PC-9 (cell line): ENCODE data around the gene SPATA2. TPM values are rescaled to one million over a fixed set of nuclear protein-coding genes. Genes with fewer than 3 reads are reported as not detected.
"Not testable (repeated sequence)": the region's sequence is repeated elsewhere in the genome, so short reads cannot be mapped to it uniquely, and the experiment has no call there.

ENCODE experiments used
- Bru-seq: library from RNA; stranded (reverse); fragments of 400-500 nt; gene quantifications from one replicate; lab custom pipeline; 2021; lab: Mats Ljungman, UMichigan
- BruChase-seq, 2 experiments: library from RNA; stranded (reverse); fragments of 400-500 nt; gene quantifications; one replicate each; lab custom pipeline; 2021; lab: Mats Ljungman, UMichigan
- BruUV-seq: library from RNA; stranded (reverse); fragments of 400-500 nt; replicated peaks from 2 replicates; lab custom pipeline; 2021; lab: Mats Ljungman, UMichigan
- CTCF ChIA-PET: fragments of 300-600 bp; sonication (Branson Sonifier 250); formaldehyde crosslinking; loops from one replicate; lab custom pipeline; 2022; ENCODE audit warnings: antibody characterized with exemption; lab: Charles Lee
- POLR2A ChIA-PET: fragments of 300-600 bp; sonication (Branson Sonifier 250); formaldehyde crosslinking; loops from one replicate; lab custom pipeline; 2022; ENCODE audit warnings: antibody characterized with exemption; ENCODE audit not compliant: unreplicated experiment; lab: Charles Lee
- DNase-seq, 2 experiments: peaks; one replicate each; pipeline versions ENCODE4 v3.0.0 to v3.0.0-alpha.2; 2015 to 2022; ENCODE audit warnings: mixed read lengths in 1 of 2
- H2AFZ ChIP-seq: fragments of 200-600 bp; sonication (generic); 2 replicates; pipeline ENCODE4 v1.8.1; 2017; ENCODE audit warnings: antibody characterized with exemption
- H3F3A ChIP-seq: fragments of 200-600 bp; sonication (generic); 2 replicates; pipeline ENCODE4 v1.8.1; 2017; ENCODE audit warnings: antibody characterized with exemption, mild to moderate bottlenecking, low read depth; ENCODE audit not compliant: insufficient read depth
- H3K27ac ChIP-seq: fragments of 200-600 bp; sonication (generic); 2 replicates; pipeline ENCODE4 v1.6.1; 2016; ENCODE audit warnings: mixed run types
- H3K27me3 ChIP-seq: fragments of 200-600 bp; sonication (generic); 2 replicates; pipeline ENCODE4 v1.6.1; 2016; ENCODE audit warnings: low read depth, mixed run types; ENCODE audit not compliant: insufficient read depth
- H3K36me3 ChIP-seq: fragments of 200-600 bp; sonication (generic); 2 replicates; pipeline ENCODE4 v1.6.1; 2016; ENCODE audit warnings: low read depth, mixed run types
- H3K4me1 ChIP-seq: fragments of 200-600 bp; sonication (generic); replicated peaks from 2 replicates; pipeline ENCODE4 v1.6.1; 2016; ENCODE audit warnings: mixed run types; ENCODE audit not compliant: insufficient read depth
- H3K4me2 ChIP-seq: fragments of 200-600 bp; sonication (generic); 2 replicates; pipeline ENCODE4 v1.6.1; 2017; ENCODE audit warnings: mixed run types
- H3K4me3 ChIP-seq: fragments of 200-600 bp; sonication (generic); 2 replicates; pipeline ENCODE4 v1.6.1; 2016; ENCODE audit warnings: mixed run types
- H3K79me2 ChIP-seq: fragments of 200-600 bp; sonication (generic); 2 replicates; pipeline ENCODE4 v1.6.1; 2017; ENCODE audit warnings: low read depth, mixed run types
- H3K9me2 ChIP-seq: fragments of 200-600 bp; sonication (generic); 2 replicates; pipeline ENCODE4 v1.8.1; 2017; ENCODE audit warnings: mild to moderate bottlenecking; ENCODE audit not compliant: insufficient read depth
- H3K9me3 ChIP-seq: fragments of 200-600 bp; sonication (generic); 2 replicates; pipeline ENCODE4 v1.8.1; 2016; ENCODE audit warnings: low read depth; ENCODE audit not compliant: insufficient read depth
- H4K20me1 ChIP-seq: fragments of 200-600 bp; sonication (generic); 2 replicates; pipeline ENCODE4 v1.8.1; 2017; ENCODE audit not compliant: insufficient read depth
- CTCF ChIP-seq: fragments of 200-600 bp; sonication (generic); conservative IDR thresholded peaks from 2 replicates; pipeline ENCODE4 v1.6.1; 2017; ENCODE audit warnings: mixed run types, antibody characterized with exemption, mild to moderate bottlenecking, moderate library complexity
- EZH2 ChIP-seq: fragments of 200-600 bp; sonication (generic); IDR thresholded peaks from 2 replicates; pipeline ENCODE4 v1.8.0; 2017; ENCODE audit warnings: antibody characterized with exemption, low read depth
- intact Hi-C: fragments of 100-400 bp; cut with micrococcal nuclease; formaldehyde crosslinking; loops from one replicate; pipeline ENCODE4 v1.10.0; 2022; ENCODE audit not compliant: unreplicated experiment
- long read RNA-seq: library from polyadenylated mRNA; stranded (forward); transcript quantifications from one replicate; pipeline ENCODE4 v2.0.0, GENCODE V29; 2022
- total RNA-seq: library from RNA; stranded (reverse); gene quantifications from 2 replicates; pipeline ENCODE4 v1.2.3, GENCODE V29; 2021

Gene SPATA2
- total RNA-seq (7.3 and 10.9 TPM in 2 replicates), Bru-seq, nascent RNA (percentile 83 among the genes with signal in this experiment), BruChase-seq, experiment 1, labeled RNA remaining after a 2-hour chase (percentile 82 among the genes with signal in this experiment), BruChase-seq, experiment 2, labeled RNA remaining after a 6-hour chase (percentile 65 among the genes with signal in this experiment)
- long read RNA-seq, full-length matches to known transcripts = 8 of 14 reads
- long read RNA-seq, partial matches to known transcripts = 0 of 14 reads
- long read RNA-seq, other reads (novel, unspliced or antisense) = 6 of 14 reads

GRCh38 chr20:49915380-49916145, at the start of gene SPATA2:
Gene SPATA2, minus strand, starts transcription at chr20:49915529. Its CDS starts 7,039 bp downstream, at chr20:49908490.
- POLR2A ChIA-PET = interaction anchor here (0.5 to 0.8 kb wide), 4 partner anchors 198 to 634 kb away, joined by 3 to 21 read pairs (median 4); no protein-coding TSS in a partner anchor
- Histone ChIP-seq H2AFZ (peak within 1 kb of the TSS; percentile 95), H3F3A (peaks cover 31% of the 10 kb centered on the region), H3K4me1 (peaks cover 32% of the 10 kb centered on the region), H4K20me1 (peaks cover 32% of the 10 kb centered on the region), H3K9me3 (no peaks in the 10 kb centered on the region), H3K79me2 (peaks cover 48% of the 10 kb centered on the region), H3K4me2 (peak within 1 kb of the TSS; percentile 86), H3K27me3 (no peaks in the 10 kb centered on the region), H3K4me3 (peak within 1 kb of the TSS; percentile 90), H3K36me3 (no peaks in the 10 kb centered on the region), H3K27ac (peak within 1 kb of the TSS; percentile 96), H3K9me2 (no peaks in the 10 kb centered on the region)
- DNase-seq = peak; percentile 90 to 93
- TF ChIP-seq CTCF (no peak; the same call in 1 of the 2 replicates), EZH2 (no peak)
- no TSS peak for BruUV-seq
- CTCF ChIA-PET = interaction anchor here (0.5 to 0.8 kb wide), 3 partner anchors 9 to 814 kb away, joined by 3 to 4 read pairs (median 3); no protein-coding TSS in a partner anchor
- intact Hi-C loops = loop anchor here (1.0 to 5.0 kb wide), 2 partner anchors 13 to 252 kb away; no protein-coding TSS in a partner anchor

- Histone ChIP-seq H3K4me3 (no peak overlapping the region), H3K4me2 (no peak overlapping the region), H3F3A (peaks cover 41% of the 10 kb centered on the region; the same call in 1 of the 2 replicates), H3K36me3 (no peaks in the 10 kb centered on the region), H3K27me3 (no peaks in the 10 kb centered on the region), H3K79me2 (no peaks in the 10 kb centered on the region), H3K9me3 (no peaks in the 10 kb centered on the region), H3K9me2 (no peaks in the 10 kb centered on the region), H4K20me1 (no peaks in the 10 kb centered on the region), H3K4me1 (no peaks in the 10 kb centered on the region), H2AFZ (no peak overlapping the region), H3K27ac (no peak overlapping the region)
- BruUV-seq = no TSS peak
- intact Hi-C loops = no loop called here
- no peak for DNase-seq
- ChIA-PET POLR2A (no interaction called here), CTCF (no interaction called here)
- TF ChIP-seq EZH2 (no peak), CTCF (no peak)
These were observed 46.1 kb upstream of the SPATA2 start for GRCh38 chr20:49961413-49961812.

- DNase-seq, H3K79me2 ChIP-seq, H3K9me3 ChIP-seq, H3K4me1 ChIP-seq, H3K4me3 ChIP-seq, H2AFZ ChIP-seq, BruUV-seq, H3K27me3 ChIP-seq, H3K9me2 ChIP-seq, H4K20me1 ChIP-seq, H3K4me2 ChIP-seq, H3K27ac ChIP-seq, intact Hi-C loops, POLR2A ChIA-PET: not testable (repeated sequence)
- Histone ChIP-seq H3F3A (peaks cover 29% of the 10 kb centered on the region; the same call in 1 of the 2 replicates), H3K36me3 (peaks cover 28% of the 10 kb centered on the region)
- CTCF ChIA-PET = interaction anchor here (0.5 to 1.0 kb wide), 2 partner anchors 114 to 153 kb away, joined by 3 to 5 read pairs; no protein-coding TSS in a partner anchor
These were observed 42.0 kb upstream of the SPATA2 start for GRCh38 chr20:49957089-49957938.
